Gastrocnemius medialis (tissue), 4 donors: ENCODE measurements around the gene RUNX1.

ENCODE experiments used
- CTCF ChIP-seq, 5 experiments: fragments of 450-650 bp in 3 of 5; fragments of 200-600 bp in 2 of 5; sonication (generic) in 2 of 5; IDR thresholded peaks in 4 of 5; conservative IDR thresholded peaks in 1 of 5; 1 replicate in 4 of 5; 2 replicates in 1 of 5; pipeline ENCODE4 v1.5.1; 2016 to 2019; ENCODE audit warnings: antibody characterized with exemption in 5 of 5, mild to moderate bottlenecking in 3 of 5, moderate library complexity in 3 of 5
- POLR2A ChIP-seq, 2 donors: fragments of 450-650 bp; IDR thresholded peaks; one replicate each; pipeline ENCODE4 v1.6.1; 2017; ENCODE audit warnings: antibody characterized with exemption in 2 of 2, mild to moderate bottlenecking in 2 of 2, moderate library complexity in 2 of 2

DNA sequence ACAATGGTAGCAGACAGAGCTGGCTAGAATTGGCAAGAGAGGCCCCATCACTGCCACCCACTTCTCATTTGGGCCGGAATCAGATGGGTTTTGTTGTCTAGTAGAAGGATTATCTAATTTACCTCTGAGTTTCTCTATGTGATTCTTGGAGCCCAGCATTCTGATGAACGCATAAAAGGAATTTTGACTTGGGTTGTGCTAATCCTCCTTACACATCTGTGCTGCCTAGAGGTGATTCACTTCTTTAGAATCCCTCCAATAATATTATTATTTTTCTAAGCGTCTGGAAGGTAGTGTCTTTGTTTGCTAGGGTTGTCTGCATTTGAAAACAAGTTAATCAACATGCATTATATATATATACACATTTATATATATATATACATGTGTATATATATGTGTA is 118.1 kb downstream of the RUNX1 start:
- no peak for TF ChIP-seq POLR2A (IDR thresholded peaks at IDR 0.05)
- no peak for TF ChIP-seq CTCF (IDR thresholded peaks at IDR 0.05 in 4 of 5, conservative IDR thresholded peaks at IDR 0.05 in 1 of 5)
